ENCODE measurements around the gene GET4. TPM values are rescaled to one million over a fixed set of nuclear protein-coding genes. Genes with fewer than 3 reads are reported as not detected.

Gene GET4
- total and polyA plus RNA-seq, 2 experiments from 2014 or later: 26.3 to 26.8 TPM

- TF ChIP-seq EZH2phosphoT487 (IDR thresholded peaks at IDR 0.05; ENCODE audit: insufficient read depth, low read depth) (no peak), EZH2 (IDR thresholded peaks at IDR 0.05; ENCODE audit: insufficient read depth, poor library complexity, severe bottlenecking) (no peak)
- Histone ChIP-seq H3K4me3 (no peak overlapping the region), H3K27me3 (replicated peaks; ENCODE audit: insufficient read depth) (peaks cover 19% of the 10 kb centered on the region), H3K27ac (no peak overlapping the region), H4K20me1 (ENCODE audit: insufficient read depth) (no peaks in the 10 kb centered on the region), H3K9me2 (ENCODE audit: insufficient read depth) (no peaks in the 10 kb centered on the region), H2AFZ (no peak overlapping the region), H3K4me1 (ENCODE audit: insufficient read depth) (no peaks in the 10 kb centered on the region), H3K9ac (no peak overlapping the region), H3K9me3 (ENCODE audit: low read depth) (no peaks in the 10 kb centered on the region), H3K4me2 (ENCODE audit: unreplicated experiment) (no peak overlapping the region), H3K79me2 (ENCODE audit: insufficient read depth) (no peaks in the 10 kb centered on the region), H3K36me3 (ENCODE audit: low read depth) (no peaks in the 10 kb centered on the region), H3F3A (ENCODE audit: insufficient read depth) (no peaks in the 10 kb centered on the region)
- WGBS, 2 experiments (ENCODE audit: low coverage in 1 of 2, low lambda C conversion rate in 2 of 2, missing lambda C conversion rate in 2 of 2): 76% methylated on average over 5 of the region's 5 CpGs
- DNase-seq: no peak
- in situ Hi-C loops (cut with MboI): no loop called here
Observed at GRCh38 chr7:944744-945143, 68.4 kb downstream of the GET4 start.

GRCh38 chr7:945147-945555, 68.8 kb downstream of the GET4 start:
- Histone ChIP-seq H3K4me2 (ENCODE audit: unreplicated experiment) (no peak overlapping the region), H3K27ac (no peak overlapping the region), H3F3A (ENCODE audit: insufficient read depth) (no peaks in the 10 kb centered on the region), H4K20me1 (ENCODE audit: insufficient read depth) (no peaks in the 10 kb centered on the region), H3K79me2 (ENCODE audit: insufficient read depth) (no peaks in the 10 kb centered on the region), H3K9me3 (ENCODE audit: low read depth) (no peaks in the 10 kb centered on the region), H3K27me3 (replicated peaks; ENCODE audit: insufficient read depth) (peaks cover 19% of the 10 kb centered on the region), H3K9ac (no peak overlapping the region), H3K4me1 (ENCODE audit: insufficient read depth) (no peaks in the 10 kb centered on the region), H3K36me3 (ENCODE audit: low read depth) (no peaks in the 10 kb centered on the region), H2AFZ (no peak overlapping the region), H3K9me2 (ENCODE audit: insufficient read depth) (no peaks in the 10 kb centered on the region), H3K4me3 (no peak overlapping the region)
- in situ Hi-C loops (cut with MboI): no loop called here
- no peak for DNase-seq
- no peak for TF ChIP-seq EZH2 (IDR thresholded peaks at IDR 0.05; ENCODE audit: insufficient read depth, poor library complexity, severe bottlenecking)
- no peak for TF ChIP-seq EZH2phosphoT487 (IDR thresholded peaks at IDR 0.05; ENCODE audit: insufficient read depth, low read depth)
- WGBS, 2 experiments (ENCODE audit: low coverage in 1 of 2, low lambda C conversion rate in 2 of 2, missing lambda C conversion rate in 2 of 2): 71 to 77% methylated on average over 12 to 13 of the region's 13 CpGs

- Histone ChIP-seq H3K27ac (no peak overlapping the region), H3K4me3 (no peak overlapping the region), H3K9ac (no peak overlapping the region), H3K4me1 (ENCODE audit: insufficient read depth) (no peaks in the 10 kb centered on the region), H3K79me2 (ENCODE audit: insufficient read depth) (no peaks in the 10 kb centered on the region), H3K9me2 (ENCODE audit: insufficient read depth) (no peaks in the 10 kb centered on the region), H3K4me2 (ENCODE audit: unreplicated experiment) (no peak overlapping the region), H2AFZ (no peak overlapping the region), H3K36me3 (ENCODE audit: low read depth) (no peaks in the 10 kb centered on the region), H3K27me3 (replicated peaks; ENCODE audit: insufficient read depth) (peaks cover 14% of the 10 kb centered on the region), H3F3A (ENCODE audit: insufficient read depth) (no peaks in the 10 kb centered on the region), H4K20me1 (ENCODE audit: insufficient read depth) (no peaks in the 10 kb centered on the region), H3K9me3 (ENCODE audit: low read depth) (no peaks in the 10 kb centered on the region)
- WGBS, 2 experiments (ENCODE audit: low coverage in 1 of 2, low lambda C conversion rate in 2 of 2, missing lambda C conversion rate in 2 of 2): 61 to 64% methylated on average over 28 to 30 of the region's 30 CpGs
- in situ Hi-C loops (cut with MboI): no loop called here
- no peak for TF ChIP-seq EZH2 (IDR thresholded peaks at IDR 0.05; ENCODE audit: insufficient read depth, poor library complexity, severe bottlenecking)
- no peak for TF ChIP-seq EZH2phosphoT487 (IDR thresholded peaks at IDR 0.05; ENCODE audit: insufficient read depth, low read depth)
- DNase-seq: no peak
Observed at GRCh38 chr7:945556-946255, 69.4 kb downstream of the GET4 start.

Other genes starting within 250 kb of the GET4 start
- 33.6 and 35.7 TPM in 2 replicates for gene DNAAF5, start 149.9 kb upstream of the GET4 start, total RNA-seq (2014; rRNA removed; shearing (Covaris generic))
- 5.5 and 5.7 TPM in 2 replicates for gene DNAAF5, start 149.9 kb upstream of the GET4 start, polyA plus RNA-seq (2016; fragmentation: Nextera tagmentation; extraction: Ambion mirVana)
- gene PRKAR1B, start 149.3 kb upstream of the GET4 start, total RNA-seq (2014; rRNA removed; shearing (Covaris generic)): 8.6 and 10.2 TPM in 2 replicates
- 12.9 and 13.0 TPM in 2 replicates for gene PRKAR1B, start 149.3 kb upstream of the GET4 start, polyA plus RNA-seq (2016; fragmentation: Nextera tagmentation; extraction: Ambion mirVana)
- 104 and 110 TPM in 2 replicates for gene SUN1, start 44.1 kb upstream of the GET4 start, total RNA-seq (2014; rRNA removed; shearing (Covaris generic))
- gene SUN1, start 44.1 kb upstream of the GET4 start, polyA plus RNA-seq (2016; fragmentation: Nextera tagmentation; extraction: Ambion mirVana): 65.6 and 74.0 TPM in 2 replicates
- 0.38 and 1.1 TPM in 2 replicates for gene ADAP1, start 78.1 kb downstream of the GET4 start, total RNA-seq (2014; rRNA removed; shearing (Covaris generic))
- gene ADAP1, start 78.1 kb downstream of the GET4 start, polyA plus RNA-seq (2016; fragmentation: Nextera tagmentation; extraction: Ambion mirVana): 0.24 and 0.51 TPM in 2 replicates
- 5.5 and 5.6 TPM in 2 replicates for gene COX19, start 99.0 kb downstream of the GET4 start, total RNA-seq (2014; rRNA removed; shearing (Covaris generic))
- 9.5 and 9.9 TPM in 2 replicates for gene COX19, start 99.0 kb downstream of the GET4 start, polyA plus RNA-seq (2016; fragmentation: Nextera tagmentation; extraction: Ambion mirVana)
- not detected in 2 replicates for gene CYP2W1, start 106.6 kb downstream of the GET4 start, total RNA-seq (2014; rRNA removed; shearing (Covaris generic))
- gene CYP2W1, start 106.6 kb downstream of the GET4 start, polyA plus RNA-seq (2016; fragmentation: Nextera tagmentation; extraction: Ambion mirVana): not detected in 2 replicates
- 9.7 and 10.2 TPM in 2 replicates for gene GPR146, start 168.0 kb downstream of the GET4 start, total RNA-seq (2014; rRNA removed; shearing (Covaris generic))
- gene GPR146, start 168.0 kb downstream of the GET4 start, polyA plus RNA-seq (2016; fragmentation: Nextera tagmentation; extraction: Ambion mirVana): 4.3 and 5.1 TPM in 2 replicates
- gene GPER1, start 211.6 kb downstream of the GET4 start, total RNA-seq (2014; rRNA removed; shearing (Covaris generic)): 3.4 and 6.7 TPM in 2 replicates
- gene GPER1, start 211.6 kb downstream of the GET4 start, polyA plus RNA-seq (2016; fragmentation: Nextera tagmentation; extraction: Ambion mirVana): 5.6 and 6.7 TPM in 2 replicates